ENCODE measurements around the gene SGPP2. TPM values are rescaled to one million over a fixed set of nuclear protein-coding genes. Genes with fewer than 3 reads are reported as not detected.
"Not testable (repeated sequence)": the region's sequence is repeated elsewhere in the genome, so short reads cannot be mapped to it uniquely, and the experiment has no call there.

SGPP2 gene
- total RNA-seq, 1 donor from 2014 or later = 0.21 TPM

DNA sequence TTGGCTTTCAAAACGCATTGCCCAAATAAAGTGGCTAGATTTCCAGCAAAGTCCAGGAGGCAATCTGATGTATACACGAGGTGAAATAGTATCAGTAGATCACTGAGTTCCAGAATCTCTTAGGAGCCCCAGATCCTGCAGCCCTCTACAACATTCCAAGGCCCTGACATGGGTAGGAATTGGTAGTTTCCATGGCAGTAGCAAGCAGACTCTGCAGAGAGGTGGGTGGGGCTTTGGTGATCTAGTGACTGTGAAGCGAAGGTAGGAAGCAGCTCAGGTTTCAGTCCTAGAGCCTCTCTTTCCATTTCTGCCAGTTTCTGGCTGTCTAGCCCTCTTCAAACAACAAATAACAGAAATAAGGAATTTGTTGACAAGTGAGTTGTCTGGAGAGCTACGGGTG, 13.8 kb upstream of the SGPP2 start:
- Histone ChIP-seq H3K4me3 (no peak overlapping the region), H3K27ac (no peak overlapping the region), H3K9me3 (no peaks in the 10 kb centered on the region), H3K27me3 (no peaks in the 10 kb centered on the region), H3K4me1 (no peaks in the 10 kb centered on the region), H3K36me3 (no peaks in the 10 kb centered on the region)
- DNase-seq (ENCODE audit: low spot score in 2 of 2) = no peak
- intact Hi-C loops (cut with DNase I) = no loop called here
- TF ChIP-seq, protein P1, sequence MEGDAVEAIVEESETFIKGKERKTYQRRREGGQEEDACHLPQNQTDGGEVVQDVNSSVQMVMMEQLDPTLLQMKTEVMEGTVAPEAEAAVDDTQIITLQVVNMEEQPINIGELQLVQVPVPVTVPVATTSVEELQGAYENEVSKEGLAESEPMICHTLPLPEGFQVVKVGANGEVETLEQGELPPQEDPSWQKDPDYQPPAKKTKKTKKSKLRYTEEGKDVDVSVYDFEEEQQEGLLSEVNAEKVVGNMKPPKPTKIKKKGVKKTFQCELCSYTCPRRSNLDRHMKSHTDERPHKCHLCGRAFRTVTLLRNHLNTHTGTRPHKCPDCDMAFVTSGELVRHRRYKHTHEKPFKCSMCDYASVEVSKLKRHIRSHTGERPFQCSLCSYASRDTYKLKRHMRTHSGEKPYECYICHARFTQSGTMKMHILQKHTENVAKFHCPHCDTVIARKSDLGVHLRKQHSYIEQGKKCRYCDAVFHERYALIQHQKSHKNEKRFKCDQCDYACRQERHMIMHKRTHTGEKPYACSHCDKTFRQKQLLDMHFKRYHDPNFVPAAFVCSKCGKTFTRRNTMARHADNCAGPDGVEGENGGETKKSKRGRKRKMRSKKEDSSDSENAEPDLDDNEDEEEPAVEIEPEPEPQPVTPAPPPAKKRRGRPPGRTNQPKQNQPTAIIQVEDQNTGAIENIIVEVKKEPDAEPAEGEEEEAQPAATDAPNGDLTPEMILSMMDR (IDR thresholded peaks at IDR 0.05) = no peak

DNA sequence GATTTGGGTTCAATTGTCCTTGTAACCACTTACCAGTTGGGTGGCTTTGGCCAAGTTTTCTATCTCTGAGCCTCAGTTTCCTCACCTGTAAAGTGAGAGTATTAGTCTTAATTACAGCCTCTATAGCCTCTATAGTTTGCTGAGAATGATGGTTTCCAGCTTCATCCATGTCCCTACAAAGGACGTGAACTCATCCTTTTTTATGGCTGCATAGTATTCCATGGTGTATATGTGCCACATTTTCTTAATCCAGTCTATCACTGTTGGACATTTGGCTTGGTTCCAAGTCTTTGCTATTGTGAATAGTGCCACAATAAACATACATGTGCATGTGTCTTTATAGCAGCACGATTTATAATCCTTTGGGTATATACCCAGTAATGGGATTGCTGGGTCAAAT, 12.0 kb upstream of the SGPP2 start:
- H3K4me3 ChIP-seq; DNase-seq (ENCODE audit: low spot score in 2 of 2); H3K4me1 ChIP-seq; H3K9me3 ChIP-seq; intact Hi-C loops (cut with DNase I); H3K27me3 ChIP-seq; H3K27ac ChIP-seq; H3K36me3 ChIP-seq: not testable (repeated sequence)

GRCh38 chr2:222413295-222413911, 10.9 kb upstream of the SGPP2 start:
- Histone ChIP-seq H3K36me3 (no peaks in the 10 kb centered on the region), H3K9me3 (no peaks in the 10 kb centered on the region), H3K27me3 (no peaks in the 10 kb centered on the region), H3K27ac (no peak overlapping the region), H3K4me1 (no peaks in the 10 kb centered on the region), H3K4me3 (no peak overlapping the region)
- TF ChIP-seq, protein P1 (IDR thresholded peaks at IDR 0.05) = no peak
- no peak for DNase-seq (ENCODE audit: low spot score in 2 of 2)
- intact Hi-C loops (cut with DNase I) = no loop called here

- TF ChIP-seq, protein P1 (IDR thresholded peaks at IDR 0.05) = no peak
- Histone ChIP-seq H3K27ac (no peak overlapping the region), H3K36me3 (no peaks in the 10 kb centered on the region), H3K4me1 (no peaks in the 10 kb centered on the region), H3K9me3 (no peaks in the 10 kb centered on the region), H3K27me3 (no peaks in the 10 kb centered on the region), H3K4me3 (no peak overlapping the region)
- intact Hi-C loops (cut with DNase I) = no loop called here
- DNase-seq (ENCODE audit: low spot score in 2 of 2) = no peak
Observed at GRCh38 chr2:222418739-222419138, 5.6 kb upstream of the SGPP2 start.

DNA sequence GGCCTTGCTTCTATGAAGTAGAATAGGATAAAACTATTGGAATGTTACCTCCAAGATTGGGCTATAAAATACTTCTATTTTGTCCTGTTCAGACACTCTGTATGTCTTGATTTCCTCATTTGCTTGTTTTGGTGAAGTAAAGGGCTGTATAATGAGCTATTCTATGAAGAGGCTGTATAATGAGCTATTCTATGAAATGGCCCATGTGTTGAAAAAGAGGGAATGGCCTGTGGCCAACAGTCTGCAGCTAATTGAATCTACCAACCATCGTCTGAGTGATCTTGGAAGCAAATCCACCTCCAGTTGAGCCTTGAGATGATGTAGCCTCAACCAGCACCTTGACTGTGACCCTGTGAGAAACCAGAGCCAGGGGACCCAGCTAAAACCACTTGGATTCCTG, 3.8 kb upstream of the SGPP2 start:
- intact Hi-C loops (cut with DNase I) = no loop called here
- Histone ChIP-seq H3K27me3 (no peaks in the 10 kb centered on the region), H3K36me3 (no peaks in the 10 kb centered on the region), H3K4me3 (no peak overlapping the region), H3K9me3 (no peaks in the 10 kb centered on the region), H3K27ac (no peak overlapping the region), H3K4me1 (no peaks in the 10 kb centered on the region)
- TF ChIP-seq, protein P1 (IDR thresholded peaks at IDR 0.05) = no peak
- no peak for DNase-seq (ENCODE audit: low spot score in 2 of 2)

GRCh38 chr2:222421626-222422025, 2.7 kb upstream of the SGPP2 start:
- Histone ChIP-seq H3K9me3 (no peaks in the 10 kb centered on the region), H3K27ac (no peak overlapping the region), H3K36me3 (no peaks in the 10 kb centered on the region), H3K27me3 (no peaks in the 10 kb centered on the region), H3K4me3 (no peak overlapping the region), H3K4me1 (no peaks in the 10 kb centered on the region)
- intact Hi-C loops (cut with DNase I) = no loop called here
- TF ChIP-seq, protein P1 (IDR thresholded peaks at IDR 0.05) = no peak
- DNase-seq (ENCODE audit: low spot score in 2 of 2) = no peak
